Neural progenitor cell (in vitro differentiated cells): ENCODE measurements around the gene CC2D2B. TPM values are rescaled to one million over a fixed set of nuclear protein-coding genes. Genes with fewer than 3 reads are reported as not detected.
"Not testable (repeated sequence)": the region's sequence is repeated elsewhere in the genome, so short reads cannot be mapped to it uniquely, and the experiment has no call there.

Source experiments
- DNase-seq: peaks from one replicate; pipeline ENCODE4 v3.0.0-alpha.2; 2016; ENCODE audit warnings: low spot score
- H2AFZ ChIP-seq: fragments of 200-600 bp; sonication (generic); replicated peaks from 2 replicates; pipeline ENCODE4 v1.6.1; 2016; ENCODE audit warnings: antibody characterized with exemption
- H3F3A ChIP-seq: fragments of 200-600 bp; sonication (generic); 2 replicates; pipeline ENCODE4 v1.6.1; 2016; ENCODE audit warnings: antibody characterized with exemption, low read depth
- H3K27ac ChIP-seq: fragments of 200-600 bp; sonication (generic); 2 replicates; pipeline ENCODE4 v1.5.1; 2016; ENCODE audit warnings: mild to moderate bottlenecking
- H3K27me3 ChIP-seq: fragments of 200-600 bp; sonication (generic); 2 replicates; pipeline ENCODE4 v1.6.1; 2016; ENCODE audit warnings: mild to moderate bottlenecking, moderate library complexity
- H3K36me3 ChIP-seq: fragments of 200-600 bp; sonication (generic); 2 replicates; pipeline ENCODE4 v1.5.1; 2016
- H3K4me1 ChIP-seq: fragments of 200-600 bp; sonication (generic); 2 replicates; pipeline ENCODE4 v1.6.1; 2016; ENCODE audit warnings: mixed run types
- H3K4me2 ChIP-seq: fragments of 200-600 bp; sonication (generic); 2 replicates; pipeline ENCODE4 v1.6.1; 2016
- H3K4me3 ChIP-seq: fragments of 200-600 bp; sonication (generic); 2 replicates; pipeline ENCODE4 v1.5.1; 2016
- H3K79me2 ChIP-seq: fragments of 200-600 bp; sonication (generic); 2 replicates; pipeline ENCODE4 v1.6.1; 2016; ENCODE audit warnings: low read depth
- H3K9ac ChIP-seq: fragments of 200-600 bp; sonication (generic); 2 replicates; pipeline ENCODE4 v1.6.1; 2016
- H3K9me3 ChIP-seq: fragments of 200-600 bp; sonication (generic); 2 replicates; pipeline ENCODE4 v1.5.1; 2016; ENCODE audit warnings: low read depth
- H4K20me1 ChIP-seq: fragments of 200-600 bp; sonication (generic); 2 replicates; pipeline ENCODE4 v1.6.1; 2016; ENCODE audit warnings: low read depth
- H3K27ac Mint-ChIP-seq: 3 replicates; pipeline ENCODE4 v1.8.0; 2021; ENCODE audit warnings: mixed read lengths
- H3K27me3 Mint-ChIP-seq: 2 replicates; pipeline ENCODE4 v1.8.0; 2022; ENCODE audit warnings: low read depth, mild to moderate bottlenecking, inconsistent platforms, moderate library complexity, mixed read lengths; ENCODE audit not compliant: insufficient read depth
- H3K36me3 Mint-ChIP-seq: 3 replicates; pipeline ENCODE4 v1.8.0; 2021; ENCODE audit warnings: mixed read lengths
- H3K4me1 Mint-ChIP-seq: 3 replicates; pipeline ENCODE4 v1.8.0; 2021; ENCODE audit warnings: mixed read lengths
- H3K4me3 Mint-ChIP-seq: 3 replicates; pipeline ENCODE4 v1.8.0; 2021; ENCODE audit warnings: mild to moderate bottlenecking, moderate library complexity, mixed read lengths
- H3K9me3 Mint-ChIP-seq: 3 replicates; pipeline ENCODE4 v1.8.0; 2020; ENCODE audit warnings: mixed read lengths
- CTCF ChIP-seq: fragments of 200-600 bp; sonication (generic); IDR thresholded peaks from 2 replicates; pipeline ENCODE4 v1.5.1; 2017; ENCODE audit warnings: antibody characterized with exemption, mild to moderate bottlenecking
- EZH2 ChIP-seq: fragments of 200-600 bp; sonication (generic); IDR thresholded peaks from 2 replicates; pipeline ENCODE4 v1.6.1; 2017; ENCODE audit warnings: antibody characterized with exemption, mild to moderate bottlenecking, moderate library complexity
- EZH2phosphoT487 ChIP-seq: fragments of 200-600 bp; sonication (generic); IDR thresholded peaks from 2 replicates; pipeline ENCODE4 v1.6.1; 2017; ENCODE audit warnings: antibody characterized with exemption
- total RNA-seq: library from RNA; depleted of rRNA; stranded (reverse); fragments of >200 nt; gene quantifications from 2 replicates; pipeline ENCODE4 v1.2.3, GENCODE V29; 2015; ENCODE audit warnings: low replicate concordance

Gene CC2D2B
- total RNA-seq, 1 donor from 2014 or later, result 0.37 TPM

GRCh38 chr10:95908450-95908849 lies 675 bp downstream of the CC2D2B start:
- Mint-ChIP-seq H3K4me3 (peak overlapping the region; percentile 93), H3K27ac (no peak overlapping the region), H3K36me3 (peaks cover 4% of the 10 kb centered on the region), H3K4me1 (no peaks in the 10 kb centered on the region), H3K27me3 (peaks cover 4% of the 10 kb centered on the region), H3K9me3 (no peaks in the 10 kb centered on the region)
- H3F3A ChIP-seq, result peaks cover 3% of the 10 kb centered on the region
- no peaks in the 10 kb centered on the region for H3K9me3 ChIP-seq
- H3K27ac ChIP-seq, result no peak overlapping the region
- H3K36me3 ChIP-seq, result no peaks in the 10 kb centered on the region
- H2AFZ ChIP-seq, result peak overlapping the region; percentile 96
- H3K4me2 ChIP-seq, result peak overlapping the region; percentile 86
- DNase-seq, result no peak
- peaks cover 8% of the 10 kb centered on the region for H3K79me2 ChIP-seq
- H3K4me3 ChIP-seq, result no peak overlapping the region
- no peaks in the 10 kb centered on the region for H4K20me1 ChIP-seq
- no peak for TF ChIP-seq EZH2
- H3K27me3 ChIP-seq, result peaks cover 12% of the 10 kb centered on the region
- H3K4me1 ChIP-seq, result no peaks in the 10 kb centered on the region
- H3K9ac ChIP-seq, result no peak overlapping the region

GRCh38 chr10:95909561-95909960 lies 1.8 kb downstream of the CC2D2B start:
- TF ChIP-seq EZH2phosphoT487 (no peak), EZH2 (no peak), CTCF (no peak)
- no peaks in the 10 kb centered on the region for H4K20me1 ChIP-seq
- peaks cover 3% of the 10 kb centered on the region for H3F3A ChIP-seq
- Mint-ChIP-seq H3K4me3 (no peak overlapping the region), H3K36me3 (peaks cover 4% of the 10 kb centered on the region), H3K27ac (no peak overlapping the region), H3K4me1 (no peaks in the 10 kb centered on the region), H3K27me3 (peaks cover 4% of the 10 kb centered on the region), H3K9me3 (no peaks in the 10 kb centered on the region)
- no peak overlapping the region for H2AFZ ChIP-seq
- H3K9ac ChIP-seq, result no peak overlapping the region
- H3K4me1 ChIP-seq, result no peaks in the 10 kb centered on the region
- no peaks in the 10 kb centered on the region for H3K36me3 ChIP-seq
- no peak overlapping the region for H3K4me3 ChIP-seq
- no peak overlapping the region for H3K27ac ChIP-seq
- DNase-seq, result no peak
- H3K27me3 ChIP-seq, result peaks cover 12% of the 10 kb centered on the region
- no peaks in the 10 kb centered on the region for H3K9me3 ChIP-seq
- H3K79me2 ChIP-seq, result peaks cover 8% of the 10 kb centered on the region
- H3K4me2 ChIP-seq, result no peak overlapping the region

GRCh38 chr10:95916039-95916438 lies 8.3 kb downstream of the CC2D2B start:
- H3K36me3 Mint-ChIP-seq, H3K9me3 ChIP-seq, H3K79me2 ChIP-seq, H3K27ac Mint-ChIP-seq, H3K4me2 ChIP-seq, H3K27ac ChIP-seq, H3K4me1 ChIP-seq, H2AFZ ChIP-seq, H3K9me3 Mint-ChIP-seq, H3K36me3 ChIP-seq, H3K27me3 ChIP-seq, H3K27me3 Mint-ChIP-seq, H3F3A ChIP-seq, H3K4me3 ChIP-seq, H4K20me1 ChIP-seq, DNase-seq, H3K4me3 Mint-ChIP-seq, H3K9ac ChIP-seq, H3K4me1 Mint-ChIP-seq: not testable (repeated sequence)

DNA sequence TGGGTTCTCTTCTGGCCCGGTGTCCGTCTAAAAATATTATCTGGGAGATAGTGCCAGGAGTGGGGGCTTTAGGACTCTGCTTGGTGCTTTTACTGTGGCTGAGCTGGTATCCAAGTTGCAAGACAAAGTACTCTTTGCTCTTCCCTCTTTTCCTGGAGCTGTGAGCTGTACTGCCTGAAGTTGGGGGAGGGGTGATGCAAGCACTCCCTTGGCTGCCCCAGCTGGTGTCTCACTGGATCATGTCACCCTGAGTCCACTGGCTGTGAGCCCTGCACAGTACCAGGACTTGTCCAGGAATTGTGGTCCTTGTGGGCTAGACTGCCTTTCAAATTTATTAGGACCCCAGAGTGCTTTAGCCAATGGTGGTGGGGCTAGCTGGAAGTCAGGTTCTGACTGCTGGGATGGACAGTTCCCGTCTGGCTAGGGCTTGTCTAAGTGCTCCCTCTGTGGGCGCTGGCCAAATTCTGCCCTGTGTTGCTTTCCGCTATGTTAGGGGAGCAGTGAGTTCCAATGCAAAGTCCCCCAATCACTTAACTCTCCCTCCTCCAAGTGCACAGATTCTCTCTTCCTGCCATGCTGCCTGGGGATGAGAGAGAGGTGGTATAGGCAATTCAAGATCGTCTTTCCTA lies 13.1 kb downstream of the CC2D2B start:
- no peaks in the 10 kb centered on the region for H3K9me3 Mint-ChIP-seq
- no peak overlapping the region for H3K4me3 Mint-ChIP-seq
- Histone ChIP-seq H3K27ac (no peak overlapping the region), H3K27me3 (no peaks in the 10 kb centered on the region), H4K20me1 (no peaks in the 10 kb centered on the region), H3K9ac (no peak overlapping the region), H3K4me3 (no peak overlapping the region), H3K36me3 (no peaks in the 10 kb centered on the region), H3K4me1 (no peaks in the 10 kb centered on the region), H3K9me3 (no peaks in the 10 kb centered on the region), H3F3A (no peaks in the 10 kb centered on the region), H2AFZ (peak overlapping the region; percentile 13), H3K79me2 (no peaks in the 10 kb centered on the region), H3K4me2 (no peak overlapping the region)
- H3K36me3 Mint-ChIP-seq, result no peaks in the 10 kb centered on the region
- H3K27ac Mint-ChIP-seq, result peak overlapping the region; percentile 41
- TF ChIP-seq EZH2phosphoT487 (no peak), EZH2 (no peak), CTCF (no peak)
- H3K4me1 Mint-ChIP-seq, result no peaks in the 10 kb centered on the region
- peak; percentile 4 for DNase-seq
- H3K27me3 Mint-ChIP-seq, result peaks cover 2% of the 10 kb centered on the region
